Keratinocyte (primary cell): ENCODE results near the gene SCFD2.

Experiments
- EZH2 ChIP-seq: IDR thresholded peaks from one replicate; pipeline ENCODE4 v1.6.1; 2012; ENCODE audit warnings: inconsistent platforms, mild to moderate bottlenecking, low read length, moderate library complexity
- TF ChIP-seq, protein P1 (sequence below), 3 experiments: IDR thresholded peaks in 1 of 3; conservative IDR thresholded peaks in 1 of 3; optimal IDR thresholded peaks in 1 of 3; 2 replicates in 2 of 3; 3 replicates in 1 of 3; pipeline versions ENCODE3 to v1.5.1; 2011; ENCODE audit warnings: low read length in 3 of 3, mild to moderate bottlenecking in 3 of 3, moderate library complexity in 2 of 3, control low read depth in 1 of 3, inconsistent platforms in 1 of 3; ENCODE audit not compliant: insufficient read depth in 2 of 3; ENCODE audit errors: extremely low read depth in 1 of 3

DNA sequence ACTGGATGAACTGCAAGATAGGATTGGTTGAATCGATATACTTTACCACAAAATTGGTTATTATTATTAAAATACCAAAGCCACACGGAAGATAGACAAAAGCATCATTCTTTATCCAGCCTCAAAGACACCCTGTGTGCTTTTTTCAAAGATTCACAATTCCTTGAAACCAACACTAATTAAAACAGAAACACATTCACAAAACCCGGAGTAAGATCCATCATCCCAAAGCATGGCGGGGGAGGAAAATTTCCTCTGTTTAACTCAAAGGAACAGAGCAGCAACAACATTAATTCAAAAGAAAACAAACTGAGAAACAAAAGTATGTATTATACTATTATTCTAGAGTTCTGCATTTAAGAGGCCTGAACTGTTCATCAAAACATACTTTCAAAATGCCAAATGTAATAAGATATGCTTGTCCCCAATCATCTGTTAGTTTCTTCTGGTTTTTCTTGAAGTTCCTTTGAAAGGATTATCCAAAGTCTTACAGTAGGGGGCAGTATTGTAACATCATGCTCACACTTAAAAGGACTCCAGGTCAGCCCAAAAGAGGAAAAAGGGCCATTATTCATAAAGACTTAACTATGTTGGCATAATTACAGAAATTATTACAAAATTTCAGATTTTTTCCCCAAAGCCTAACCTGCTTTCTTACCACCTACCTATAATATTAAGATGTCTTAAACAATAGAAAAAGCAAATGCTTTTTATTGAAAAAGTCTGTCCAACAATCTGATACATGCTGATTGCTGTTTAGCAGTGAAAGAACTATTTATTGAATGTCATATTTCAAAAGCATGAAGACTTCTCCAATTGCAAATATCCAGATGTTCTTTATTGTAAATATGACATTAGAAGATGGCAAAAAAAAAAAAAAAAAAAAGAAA lies 168.7 kb downstream of the SCFD2 start:
- TF ChIP-seq, protein P1, sequence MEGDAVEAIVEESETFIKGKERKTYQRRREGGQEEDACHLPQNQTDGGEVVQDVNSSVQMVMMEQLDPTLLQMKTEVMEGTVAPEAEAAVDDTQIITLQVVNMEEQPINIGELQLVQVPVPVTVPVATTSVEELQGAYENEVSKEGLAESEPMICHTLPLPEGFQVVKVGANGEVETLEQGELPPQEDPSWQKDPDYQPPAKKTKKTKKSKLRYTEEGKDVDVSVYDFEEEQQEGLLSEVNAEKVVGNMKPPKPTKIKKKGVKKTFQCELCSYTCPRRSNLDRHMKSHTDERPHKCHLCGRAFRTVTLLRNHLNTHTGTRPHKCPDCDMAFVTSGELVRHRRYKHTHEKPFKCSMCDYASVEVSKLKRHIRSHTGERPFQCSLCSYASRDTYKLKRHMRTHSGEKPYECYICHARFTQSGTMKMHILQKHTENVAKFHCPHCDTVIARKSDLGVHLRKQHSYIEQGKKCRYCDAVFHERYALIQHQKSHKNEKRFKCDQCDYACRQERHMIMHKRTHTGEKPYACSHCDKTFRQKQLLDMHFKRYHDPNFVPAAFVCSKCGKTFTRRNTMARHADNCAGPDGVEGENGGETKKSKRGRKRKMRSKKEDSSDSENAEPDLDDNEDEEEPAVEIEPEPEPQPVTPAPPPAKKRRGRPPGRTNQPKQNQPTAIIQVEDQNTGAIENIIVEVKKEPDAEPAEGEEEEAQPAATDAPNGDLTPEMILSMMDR (optimal IDR thresholded peaks at IDR 0.05 in 1 of 3, IDR thresholded peaks at IDR 0.05 in 1 of 3, conservative IDR thresholded peaks at IDR 0.05 in 1 of 3; ENCODE audit: extremely low read depth in 1 of 3, insufficient read depth in 2 of 3, low read length in 3 of 3) = peak in 2 of 3 experiments; percentile 46 to 56
- no peak for TF ChIP-seq EZH2
